ENCODE results near the gene MYLK.

Gene MYLK

GRCh38 chr3:123652342-123652984, 231.7 kb downstream of the MYLK start:
- no peak overlapping the region for H3K27ac Mint-ChIP-seq (ENCODE audit: low read depth)
- no peaks in the 10 kb centered on the region for H3K9me3 Mint-ChIP-seq
- DNase-seq (ENCODE audit: low spot score in 2 of 2) (no peak), ATAC-seq (replicated peaks; ENCODE audit: extremely low read depth, poor library complexity, severe bottlenecking) (no peak)
- peaks cover 15% of the 10 kb centered on the region for H3K27me3 Mint-ChIP-seq
- H3K36me3 Mint-ChIP-seq (ENCODE audit: insufficient read depth) = peaks cover 1% of the 10 kb centered on the region
- no peak overlapping the region for H3K4me3 Mint-ChIP-seq
- no peaks in the 10 kb centered on the region for H3K4me1 Mint-ChIP-seq

- ATAC-seq (replicated peaks; ENCODE audit: extremely low read depth, poor library complexity, severe bottlenecking) (no peak), DNase-seq (ENCODE audit: low spot score in 2 of 2) (no peak)
- no peak overlapping the region for H3K4me3 Mint-ChIP-seq
- H3K9me3 Mint-ChIP-seq = no peaks in the 10 kb centered on the region
- H3K4me1 Mint-ChIP-seq = no peaks in the 10 kb centered on the region
- H3K27me3 Mint-ChIP-seq = peaks cover 11% of the 10 kb centered on the region
- H3K27ac Mint-ChIP-seq (ENCODE audit: low read depth) = no peak overlapping the region
- H3K36me3 Mint-ChIP-seq (ENCODE audit: insufficient read depth) = peaks cover 1% of the 10 kb centered on the region
These were observed 232.4 kb downstream of the MYLK start for GRCh38 chr3:123651449-123652341.

- Mint-ChIP-seq H3K27me3 (peaks cover 18% of the 10 kb centered on the region), H3K36me3 (ENCODE audit: insufficient read depth) (peaks cover 1% of the 10 kb centered on the region), H3K9me3 (no peaks in the 10 kb centered on the region), H3K4me1 (no peaks in the 10 kb centered on the region), H3K4me3 (no peak overlapping the region), H3K27ac (ENCODE audit: low read depth) (no peak overlapping the region)
- ATAC-seq (replicated peaks; ENCODE audit: extremely low read depth, poor library complexity, severe bottlenecking) (no peak), DNase-seq (ENCODE audit: low spot score in 2 of 2) (no peak)
These were observed 234.0 kb downstream of the MYLK start for GRCh38 chr3:123650101-123650500.

- DNase-seq (ENCODE audit: low spot score in 2 of 2) (no peak), ATAC-seq (replicated peaks; ENCODE audit: extremely low read depth, poor library complexity, severe bottlenecking) (no peak)
- no peaks in the 10 kb centered on the region for H3K9me3 Mint-ChIP-seq
- no peak overlapping the region for H3K4me3 Mint-ChIP-seq
- peaks cover 1% of the 10 kb centered on the region for H3K36me3 Mint-ChIP-seq (ENCODE audit: insufficient read depth)
- H3K27me3 Mint-ChIP-seq = peaks cover 14% of the 10 kb centered on the region
- H3K4me1 Mint-ChIP-seq = no peaks in the 10 kb centered on the region
- H3K27ac Mint-ChIP-seq (ENCODE audit: low read depth) = no peak overlapping the region
These were observed 235.3 kb downstream of the MYLK start for GRCh38 chr3:123648696-123649405.

GRCh38 chr3:123644358-123644757, 239.8 kb downstream of the MYLK start:
- Mint-ChIP-seq H3K4me1 (no peaks in the 10 kb centered on the region), H3K9me3 (no peaks in the 10 kb centered on the region), H3K4me3 (no peak overlapping the region), H3K27me3 (peaks cover 39% of the 10 kb centered on the region), H3K36me3 (ENCODE audit: insufficient read depth) (no peaks in the 10 kb centered on the region), H3K27ac (ENCODE audit: low read depth) (no peak overlapping the region)
- DNase-seq (ENCODE audit: low spot score in 2 of 2) (no peak), ATAC-seq (replicated peaks; ENCODE audit: extremely low read depth, poor library complexity, severe bottlenecking) (no peak)

GRCh38 chr3:123642957-123643330, 241.2 kb downstream of the MYLK start:
- no peak overlapping the region for H3K27ac Mint-ChIP-seq (ENCODE audit: low read depth)
- H3K4me3 Mint-ChIP-seq = no peak overlapping the region
- no peaks in the 10 kb centered on the region for H3K9me3 Mint-ChIP-seq
- H3K27me3 Mint-ChIP-seq = peaks cover 45% of the 10 kb centered on the region
- DNase-seq (ENCODE audit: low spot score in 2 of 2) (no peak), ATAC-seq (replicated peaks; ENCODE audit: extremely low read depth, poor library complexity, severe bottlenecking) (no peak)
- H3K4me1 Mint-ChIP-seq = no peaks in the 10 kb centered on the region
- no peaks in the 10 kb centered on the region for H3K36me3 Mint-ChIP-seq (ENCODE audit: insufficient read depth)

GRCh38 chr3:123642182-123642956, 241.8 kb downstream of the MYLK start:
- Mint-ChIP-seq H3K27me3 (peaks cover 45% of the 10 kb centered on the region), H3K27ac (ENCODE audit: low read depth) (no peak overlapping the region), H3K4me1 (no peaks in the 10 kb centered on the region), H3K9me3 (no peaks in the 10 kb centered on the region), H3K4me3 (no peak overlapping the region), H3K36me3 (ENCODE audit: insufficient read depth) (no peaks in the 10 kb centered on the region)
- no peak for DNase-seq (ENCODE audit: low spot score in 2 of 2)
- ATAC-seq (replicated peaks; ENCODE audit: extremely low read depth, poor library complexity, severe bottlenecking) = no peak

GRCh38 chr3:123641505-123641904, 242.6 kb downstream of the MYLK start:
- no peaks in the 10 kb centered on the region for H3K9me3 Mint-ChIP-seq
- H3K27ac Mint-ChIP-seq (ENCODE audit: low read depth) = no peak overlapping the region
- H3K27me3 Mint-ChIP-seq = peaks cover 41% of the 10 kb centered on the region
- H3K4me3 Mint-ChIP-seq = no peak overlapping the region
- H3K36me3 Mint-ChIP-seq (ENCODE audit: insufficient read depth) = no peaks in the 10 kb centered on the region
- DNase-seq (ENCODE audit: low spot score in 2 of 2) (no peak), ATAC-seq (replicated peaks; ENCODE audit: extremely low read depth, poor library complexity, severe bottlenecking) (no peak)
- no peaks in the 10 kb centered on the region for H3K4me1 Mint-ChIP-seq

GRCh38 chr3:123640740-123641462, 243.2 kb downstream of the MYLK start:
- Mint-ChIP-seq H3K4me3 (no peak overlapping the region), H3K4me1 (no peaks in the 10 kb centered on the region), H3K27me3 (peaks cover 35% of the 10 kb centered on the region), H3K27ac (ENCODE audit: low read depth) (no peak overlapping the region), H3K9me3 (no peaks in the 10 kb centered on the region), H3K36me3 (ENCODE audit: insufficient read depth) (no peaks in the 10 kb centered on the region)
- DNase-seq (ENCODE audit: low spot score in 2 of 2) (no peak), ATAC-seq (replicated peaks; ENCODE audit: extremely low read depth, poor library complexity, severe bottlenecking) (no peak)

GRCh38 chr3:123640311-123640710, 243.8 kb downstream of the MYLK start:
- ATAC-seq (replicated peaks; ENCODE audit: extremely low read depth, poor library complexity, severe bottlenecking) = no peak

GRCh38 chr3:123638936-123639689, 245.0 kb downstream of the MYLK start:
- no peak for ATAC-seq (replicated peaks; ENCODE audit: extremely low read depth, poor library complexity, severe bottlenecking)
- Mint-ChIP-seq H3K36me3 (ENCODE audit: insufficient read depth) (no peaks in the 10 kb centered on the region), H3K4me1 (no peaks in the 10 kb centered on the region), H3K9me3 (no peaks in the 10 kb centered on the region), H3K27me3 (peaks cover 30% of the 10 kb centered on the region), H3K27ac (ENCODE audit: low read depth) (no peak overlapping the region), H3K4me3 (no peak overlapping the region)
- DNase-seq (ENCODE audit: low spot score in 2 of 2) = no peak

More at GRCh38 chr3:123640311-123640710, 243.8 kb downstream of the MYLK start:
- no peak for DNase-seq (ENCODE audit: low spot score in 2 of 2)
- H3K4me3 Mint-ChIP-seq = no peak overlapping the region
- no peaks in the 10 kb centered on the region for H3K36me3 Mint-ChIP-seq (ENCODE audit: insufficient read depth)
- no peaks in the 10 kb centered on the region for H3K4me1 Mint-ChIP-seq
- H3K27me3 Mint-ChIP-seq = peaks cover 30% of the 10 kb centered on the region
- no peaks in the 10 kb centered on the region for H3K9me3 Mint-ChIP-seq
- no peak overlapping the region for H3K27ac Mint-ChIP-seq (ENCODE audit: low read depth)

Measured in central memory CD8-positive, alpha-beta T cell (primary cell).